ENCODE results near the gene CBX7.

The CBX7 gene

GRCh38 chr22:39152511-39153219 lies at the start of gene CBX7:
Gene CBX7, minus strand, starts transcription at chr22:39152680. Its CDS starts 236 bp downstream, at chr22:39152444.
- Mint-ChIP-seq H3K9me3 (ENCODE audit: low read depth) (no peaks in the 10 kb centered on the region), H3K27me3 (no peaks in the 10 kb centered on the region), H3K36me3 (no peaks in the 10 kb centered on the region), H3K4me3 (peak within 1 kb of the TSS; percentile 88), H3K27ac (peak within 1 kb of the TSS; percentile 73), H3K4me1 (ENCODE audit: low read depth) (peaks cover 40% of the 10 kb centered on the region)

- H3K27me3 Mint-ChIP-seq = no peaks in the 10 kb centered on the region
- H3K9me3 Mint-ChIP-seq (ENCODE audit: low read depth) = no peaks in the 10 kb centered on the region
- no peaks in the 10 kb centered on the region for H3K4me1 Mint-ChIP-seq (ENCODE audit: low read depth)
- H3K27ac Mint-ChIP-seq = no peak overlapping the region
- no peak overlapping the region for H3K4me3 Mint-ChIP-seq
- peaks cover 3% of the 10 kb centered on the region for H3K36me3 Mint-ChIP-seq
Measured at GRCh38 chr22:39197578-39197977, 45.1 kb upstream of the CBX7 start.

GRCh38 chr22:39194098-39194497 lies 41.6 kb upstream of the CBX7 start:
- no peaks in the 10 kb centered on the region for H3K4me1 Mint-ChIP-seq (ENCODE audit: low read depth)
- peaks cover 3% of the 10 kb centered on the region for H3K36me3 Mint-ChIP-seq
- no peak overlapping the region for H3K27ac Mint-ChIP-seq
- no peaks in the 10 kb centered on the region for H3K9me3 Mint-ChIP-seq (ENCODE audit: low read depth)
- no peak overlapping the region for H3K4me3 Mint-ChIP-seq
- no peaks in the 10 kb centered on the region for H3K27me3 Mint-ChIP-seq

GRCh38 chr22:39188809-39189208 lies 36.3 kb upstream of the CBX7 start:
- H3K27ac Mint-ChIP-seq = no peak overlapping the region
- no peak overlapping the region for H3K4me3 Mint-ChIP-seq
- H3K27me3 Mint-ChIP-seq = peaks cover 3% of the 10 kb centered on the region
- H3K4me1 Mint-ChIP-seq (ENCODE audit: low read depth) = no peaks in the 10 kb centered on the region
- no peaks in the 10 kb centered on the region for H3K9me3 Mint-ChIP-seq (ENCODE audit: low read depth)
- H3K36me3 Mint-ChIP-seq = no peaks in the 10 kb centered on the region

GRCh38 chr22:39185601-39186012 lies 33.1 kb upstream of the CBX7 start:
- Mint-ChIP-seq H3K36me3 (no peaks in the 10 kb centered on the region), H3K9me3 (ENCODE audit: low read depth) (no peaks in the 10 kb centered on the region), H3K27ac (no peak overlapping the region), H3K4me3 (no peak overlapping the region), H3K27me3 (peaks cover 3% of the 10 kb centered on the region), H3K4me1 (ENCODE audit: low read depth) (no peaks in the 10 kb centered on the region)

- Mint-ChIP-seq H3K4me3 (no peak overlapping the region), H3K36me3 (no peaks in the 10 kb centered on the region), H3K27ac (no peak overlapping the region), H3K4me1 (ENCODE audit: low read depth) (no peaks in the 10 kb centered on the region), H3K27me3 (peaks cover 3% of the 10 kb centered on the region), H3K9me3 (ENCODE audit: low read depth) (no peaks in the 10 kb centered on the region)
Measured at GRCh38 chr22:39184586-39185577, 32.4 kb upstream of the CBX7 start.

- H3K27ac Mint-ChIP-seq = no peak overlapping the region
- H3K27me3 Mint-ChIP-seq = peaks cover 3% of the 10 kb centered on the region
- H3K4me1 Mint-ChIP-seq (ENCODE audit: low read depth) = no peaks in the 10 kb centered on the region
- no peak overlapping the region for H3K4me3 Mint-ChIP-seq
- H3K36me3 Mint-ChIP-seq = no peaks in the 10 kb centered on the region
- H3K9me3 Mint-ChIP-seq (ENCODE audit: low read depth) = no peaks in the 10 kb centered on the region
Measured at GRCh38 chr22:39183991-39184585, 31.6 kb upstream of the CBX7 start.

- no peak overlapping the region for H3K4me3 Mint-ChIP-seq
- H3K4me1 Mint-ChIP-seq (ENCODE audit: low read depth) = peaks cover 5% of the 10 kb centered on the region
- H3K27ac Mint-ChIP-seq = no peak overlapping the region
- H3K9me3 Mint-ChIP-seq (ENCODE audit: low read depth) = no peaks in the 10 kb centered on the region
- no peaks in the 10 kb centered on the region for H3K27me3 Mint-ChIP-seq
- no peaks in the 10 kb centered on the region for H3K36me3 Mint-ChIP-seq
Measured at GRCh38 chr22:39182478-39183030, 30.1 kb upstream of the CBX7 start.

- H3K27me3 Mint-ChIP-seq = no peaks in the 10 kb centered on the region
- H3K9me3 Mint-ChIP-seq (ENCODE audit: low read depth) = no peaks in the 10 kb centered on the region
- H3K4me1 Mint-ChIP-seq (ENCODE audit: low read depth) = peaks cover 6% of the 10 kb centered on the region
- no peak overlapping the region for H3K4me3 Mint-ChIP-seq
- no peak overlapping the region for H3K27ac Mint-ChIP-seq
- H3K36me3 Mint-ChIP-seq = no peaks in the 10 kb centered on the region
Measured at GRCh38 chr22:39181778-39182177, 29.3 kb upstream of the CBX7 start.

GRCh38 chr22:39181356-39181755 lies 28.9 kb upstream of the CBX7 start:
- H3K27me3 Mint-ChIP-seq = no peaks in the 10 kb centered on the region
- H3K36me3 Mint-ChIP-seq = no peaks in the 10 kb centered on the region
- H3K4me1 Mint-ChIP-seq (ENCODE audit: low read depth) = peaks cover 6% of the 10 kb centered on the region
- no peak overlapping the region for H3K4me3 Mint-ChIP-seq
- no peak overlapping the region for H3K27ac Mint-ChIP-seq
- no peaks in the 10 kb centered on the region for H3K9me3 Mint-ChIP-seq (ENCODE audit: low read depth)

GRCh38 chr22:39179841-39180335 lies 27.4 kb upstream of the CBX7 start:
- Mint-ChIP-seq H3K27me3 (no peaks in the 10 kb centered on the region), H3K4me1 (ENCODE audit: low read depth) (peaks cover 11% of the 10 kb centered on the region), H3K27ac (no peak overlapping the region), H3K4me3 (no peak overlapping the region), H3K36me3 (no peaks in the 10 kb centered on the region), H3K9me3 (ENCODE audit: low read depth) (no peaks in the 10 kb centered on the region)

GRCh38 chr22:39179401-39179827 lies 26.9 kb upstream of the CBX7 start:
- Mint-ChIP-seq H3K9me3 (ENCODE audit: low read depth) (no peaks in the 10 kb centered on the region), H3K4me1 (ENCODE audit: low read depth) (peaks cover 16% of the 10 kb centered on the region), H3K4me3 (no peak overlapping the region), H3K27me3 (no peaks in the 10 kb centered on the region), H3K27ac (no peak overlapping the region), H3K36me3 (no peaks in the 10 kb centered on the region)

GRCh38 chr22:39178206-39179111 lies 26.0 kb upstream of the CBX7 start:
- Mint-ChIP-seq H3K36me3 (no peaks in the 10 kb centered on the region), H3K27ac (no peak overlapping the region), H3K4me3 (no peak overlapping the region), H3K4me1 (ENCODE audit: low read depth) (peaks cover 25% of the 10 kb centered on the region), H3K9me3 (ENCODE audit: low read depth) (no peaks in the 10 kb centered on the region), H3K27me3 (no peaks in the 10 kb centered on the region)

GRCh38 chr22:39177791-39178190 lies 25.3 kb upstream of the CBX7 start:
- no peaks in the 10 kb centered on the region for H3K36me3 Mint-ChIP-seq
- H3K9me3 Mint-ChIP-seq (ENCODE audit: low read depth) = no peaks in the 10 kb centered on the region
- no peak overlapping the region for H3K27ac Mint-ChIP-seq
- H3K27me3 Mint-ChIP-seq = no peaks in the 10 kb centered on the region
- no peak overlapping the region for H3K4me3 Mint-ChIP-seq
- H3K4me1 Mint-ChIP-seq (ENCODE audit: low read depth) = peaks cover 32% of the 10 kb centered on the region

Data from activated naive CD8-positive, alpha-beta T cell (primary cell).